Measurements from ENCODE around the gene CRTC3.

- TF ChIP-seq CTCF (IDR thresholded peaks at IDR 0.05; ENCODE audit: low read depth, low read length) (no peak), POLR2A (IDR thresholded peaks at IDR 0.05; ENCODE audit: extremely low read depth, insufficient read length) (no peak)
Observed at GRCh38 chr15:90501898-90502297, 27.8 kb upstream of the CRTC3 start.

All from NB4 (cell line).